ENCODE measurements around the gene ABCC1. TPM values are rescaled to one million over a fixed set of nuclear protein-coding genes. Genes with fewer than 3 reads are reported as not detected.
"Not testable (repeated sequence)": the region's sequence is repeated elsewhere in the genome, so short reads cannot be mapped to it uniquely, and the experiment has no call there.

Gene ABCC1
- total RNA-seq, 1 donor from 2014 or later = 38.7 TPM

GRCh38 chr16:16102738-16103137, 153.3 kb downstream of the ABCC1 start:
- Mint-ChIP-seq H3K27me3 (ENCODE audit: low read depth) (no peaks in the 10 kb centered on the region), H3K4me1 (no peaks in the 10 kb centered on the region), H3K9me3 (no peaks in the 10 kb centered on the region), H3K27ac (ENCODE audit: unreplicated experiment) (no peak overlapping the region), H3K36me3 (ENCODE audit: low read depth) (peaks cover 21% of the 10 kb centered on the region), H3K4me3 (no peak overlapping the region)
- DNase-seq (ENCODE audit: low read depth, low spot score) = no peak
- no peak for TF ChIP-seq CTCF (conservative IDR thresholded peaks at IDR 0.05)

GRCh38 chr16:16104132-16104803, 154.9 kb downstream of the ABCC1 start:
- not testable (repeated sequence) for H3K9me3 Mint-ChIP-seq; H3K4me1 Mint-ChIP-seq; DNase-seq (ENCODE audit: low read depth, low spot score); H3K4me3 Mint-ChIP-seq; H3K27me3 Mint-ChIP-seq (ENCODE audit: low read depth); H3K27ac Mint-ChIP-seq (ENCODE audit: unreplicated experiment)
- H3K36me3 Mint-ChIP-seq (ENCODE audit: low read depth) = peaks cover 21% of the 10 kb centered on the region

- H3K27ac Mint-ChIP-seq (ENCODE audit: unreplicated experiment); H3K4me3 Mint-ChIP-seq: not testable (repeated sequence)
Observed at GRCh38 chr16:16104804-16105141, 155.4 kb downstream of the ABCC1 start.

GRCh38 chr16:16105646-16106045, 156.2 kb downstream of the ABCC1 start:
- no peak overlapping the region for H3K27ac Mint-ChIP-seq (ENCODE audit: unreplicated experiment)

More at GRCh38 chr16:16104804-16105141, 155.4 kb downstream of the ABCC1 start:
- not testable (repeated sequence) for H3K27me3 Mint-ChIP-seq (ENCODE audit: low read depth); DNase-seq (ENCODE audit: low read depth, low spot score); H3K4me1 Mint-ChIP-seq; H3K9me3 Mint-ChIP-seq
- peaks cover 21% of the 10 kb centered on the region for H3K36me3 Mint-ChIP-seq (ENCODE audit: low read depth)

GRCh38 chr16:16106466-16106865, 157.1 kb downstream of the ABCC1 start:
- no peaks in the 10 kb centered on the region for H3K27me3 Mint-ChIP-seq (ENCODE audit: low read depth)

More at GRCh38 chr16:16105646-16106045, 156.2 kb downstream of the ABCC1 start:
- DNase-seq (ENCODE audit: low read depth, low spot score) = no peak
- Mint-ChIP-seq H3K4me3 (no peak overlapping the region), H3K9me3 (no peaks in the 10 kb centered on the region), H3K36me3 (ENCODE audit: low read depth) (peaks cover 21% of the 10 kb centered on the region), H3K27me3 (ENCODE audit: low read depth) (no peaks in the 10 kb centered on the region), H3K4me1 (no peaks in the 10 kb centered on the region)
- no peak for TF ChIP-seq CTCF (conservative IDR thresholded peaks at IDR 0.05)

GRCh38 chr16:16107839-16108238, 158.4 kb downstream of the ABCC1 start:
- H3K27ac Mint-ChIP-seq (ENCODE audit: unreplicated experiment) = no peak overlapping the region

More at GRCh38 chr16:16106466-16106865, 157.1 kb downstream of the ABCC1 start:
- DNase-seq (ENCODE audit: low read depth, low spot score) = no peak
- no peak for TF ChIP-seq CTCF (conservative IDR thresholded peaks at IDR 0.05)
- no peaks in the 10 kb centered on the region for H3K4me1 Mint-ChIP-seq
- no peak overlapping the region for H3K27ac Mint-ChIP-seq (ENCODE audit: unreplicated experiment)
- peaks cover 22% of the 10 kb centered on the region for H3K36me3 Mint-ChIP-seq (ENCODE audit: low read depth)
- no peak overlapping the region for H3K4me3 Mint-ChIP-seq
- H3K9me3 Mint-ChIP-seq = no peaks in the 10 kb centered on the region

More at GRCh38 chr16:16107839-16108238, 158.4 kb downstream of the ABCC1 start:
- Mint-ChIP-seq H3K4me1 (no peaks in the 10 kb centered on the region), H3K27me3 (ENCODE audit: low read depth) (no peaks in the 10 kb centered on the region), H3K9me3 (no peaks in the 10 kb centered on the region), H3K36me3 (ENCODE audit: low read depth) (peaks cover 26% of the 10 kb centered on the region), H3K4me3 (no peak overlapping the region)
- TF ChIP-seq CTCF (conservative IDR thresholded peaks at IDR 0.05) = no peak
- DNase-seq (ENCODE audit: low read depth, low spot score) = no peak

Measured in neural crest cell (in vitro differentiated cells).